HFFc6 (cell line): ENCODE data around the gene USP47. TPM values are rescaled to one million over a fixed set of nuclear protein-coding genes. Genes with fewer than 3 reads are reported as not detected.
"Not testable (repeated sequence)": the region's sequence is repeated elsewhere in the genome, so short reads cannot be mapped to it uniquely, and the experiment has no call there.

Experiments
- DNase-seq: peaks from one replicate; pipeline ENCODE4 v3.0.0-alpha.2; 2018
- H3K27ac Mint-ChIP-seq: 2 replicates; pipeline ENCODE4 v1.8.0; 2020; ENCODE audit warnings: mild to moderate bottlenecking, mixed read lengths
- H3K27me3 Mint-ChIP-seq: 2 replicates; pipeline ENCODE4 v1.8.0; 2021; ENCODE audit warnings: mild to moderate bottlenecking, moderate library complexity, mixed read lengths; ENCODE audit not compliant: insufficient read depth
- H3K36me3 Mint-ChIP-seq: 2 replicates; pipeline ENCODE4 v1.8.0; 2021; ENCODE audit warnings: low read depth, mixed read lengths
- H3K4me1 Mint-ChIP-seq: 2 replicates; pipeline ENCODE4 v1.8.0; 2020; ENCODE audit warnings: low read depth, mixed read lengths
- H3K4me3 Mint-ChIP-seq: 2 replicates; pipeline ENCODE4 v1.8.0; 2020; ENCODE audit warnings: mild to moderate bottlenecking, moderate library complexity, mixed read lengths
- H3K9me3 Mint-ChIP-seq: 2 replicates; pipeline ENCODE4 v1.8.0; 2020; ENCODE audit warnings: mild to moderate bottlenecking, mixed read lengths
- total RNA-seq, 6 experiments: library from RNA; stranded (reverse); fragmentation: NEBNext Ultra II Directional; extraction: Animal tissue kit (Norgen Biotek cat#: 25700); gene quantifications; 2 replicates in 1 of 6; 3 replicates in 5 of 6; pipeline ENCODE4 v1.2.3, GENCODE V29; 2021
- TF ChIP-seq, protein P1 (sequence below): fragments of 200-600 bp; sonication (generic); IDR thresholded peaks from 2 replicates; pipeline ENCODE4 v1.5.0; 2021; ENCODE audit warnings: antibody characterized with exemption, mild to moderate bottlenecking

The USP47 gene
- total RNA-seq, 6 experiments from 2014 or later, result 33.6 to 38.7 (median 35.1) TPM

GRCh38 chr11:11821899-11822298, 19.9 kb upstream of the USP47 start:
- Mint-ChIP-seq H3K27ac (no peak overlapping the region), H3K4me3 (no peak overlapping the region), H3K9me3 (no peaks in the 10 kb centered on the region), H3K27me3 (peaks cover 2% of the 10 kb centered on the region; the same call in 1 of the 2 replicates), H3K36me3 (no peaks in the 10 kb centered on the region), H3K4me1 (peaks cover 16% of the 10 kb centered on the region)
- TF ChIP-seq, protein P1, sequence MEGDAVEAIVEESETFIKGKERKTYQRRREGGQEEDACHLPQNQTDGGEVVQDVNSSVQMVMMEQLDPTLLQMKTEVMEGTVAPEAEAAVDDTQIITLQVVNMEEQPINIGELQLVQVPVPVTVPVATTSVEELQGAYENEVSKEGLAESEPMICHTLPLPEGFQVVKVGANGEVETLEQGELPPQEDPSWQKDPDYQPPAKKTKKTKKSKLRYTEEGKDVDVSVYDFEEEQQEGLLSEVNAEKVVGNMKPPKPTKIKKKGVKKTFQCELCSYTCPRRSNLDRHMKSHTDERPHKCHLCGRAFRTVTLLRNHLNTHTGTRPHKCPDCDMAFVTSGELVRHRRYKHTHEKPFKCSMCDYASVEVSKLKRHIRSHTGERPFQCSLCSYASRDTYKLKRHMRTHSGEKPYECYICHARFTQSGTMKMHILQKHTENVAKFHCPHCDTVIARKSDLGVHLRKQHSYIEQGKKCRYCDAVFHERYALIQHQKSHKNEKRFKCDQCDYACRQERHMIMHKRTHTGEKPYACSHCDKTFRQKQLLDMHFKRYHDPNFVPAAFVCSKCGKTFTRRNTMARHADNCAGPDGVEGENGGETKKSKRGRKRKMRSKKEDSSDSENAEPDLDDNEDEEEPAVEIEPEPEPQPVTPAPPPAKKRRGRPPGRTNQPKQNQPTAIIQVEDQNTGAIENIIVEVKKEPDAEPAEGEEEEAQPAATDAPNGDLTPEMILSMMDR, result no peak
- DNase-seq, result no peak

DNA sequence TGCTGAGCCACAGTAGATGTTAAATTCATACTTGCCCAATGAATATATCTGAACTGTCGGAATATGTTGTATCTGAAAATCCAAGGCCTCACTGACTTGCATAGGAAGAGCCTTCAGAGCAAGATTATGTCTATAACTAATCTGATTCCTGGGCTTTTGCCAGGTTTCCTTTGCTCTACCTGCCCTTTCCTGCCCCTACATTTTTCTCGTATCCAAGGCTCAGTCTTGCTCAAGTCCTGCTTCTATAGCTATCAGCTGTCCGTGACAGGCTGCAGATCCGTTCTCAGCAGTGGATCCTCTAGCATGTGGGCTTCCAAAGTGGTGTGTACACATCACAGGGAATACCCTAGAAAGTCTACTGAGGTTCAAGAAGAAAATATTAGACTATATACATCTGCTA, 18.8 kb upstream of the USP47 start:
- Mint-ChIP-seq H3K27me3 (peaks cover 2% of the 10 kb centered on the region; the same call in 1 of the 2 replicates), H3K4me3 (no peak overlapping the region), H3K9me3 (no peaks in the 10 kb centered on the region), H3K4me1 (peaks cover 10% of the 10 kb centered on the region; the same call in 1 of the 2 replicates), H3K36me3 (no peaks in the 10 kb centered on the region), H3K27ac (no peak overlapping the region)
- TF ChIP-seq, protein P1, result no peak
- no peak for DNase-seq

DNA sequence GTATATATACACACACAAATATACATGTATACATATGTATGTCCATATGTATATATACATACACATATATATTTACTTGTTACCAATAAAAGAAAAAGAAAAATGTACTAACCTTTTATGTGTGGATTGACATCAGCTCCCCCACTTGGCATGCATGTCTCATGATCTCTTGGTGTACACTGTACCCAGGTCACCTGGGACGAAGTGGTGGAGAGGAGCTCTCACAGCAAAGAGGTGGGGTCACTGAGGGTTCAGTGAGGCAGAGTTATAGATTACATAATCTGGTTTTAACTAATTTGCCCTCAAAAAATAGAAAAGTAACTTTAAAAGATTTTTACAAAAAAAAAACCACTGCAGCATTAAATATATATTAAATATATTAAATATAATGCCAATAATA, 15.5 kb upstream of the USP47 start:
- DNase-seq, result no peak
- H3K9me3 Mint-ChIP-seq, result no peaks in the 10 kb centered on the region
- no peak overlapping the region for H3K4me3 Mint-ChIP-seq
- TF ChIP-seq, protein P1, result no peak
- no peak overlapping the region for H3K27ac Mint-ChIP-seq
- peaks cover 2% of the 10 kb centered on the region for H3K27me3 Mint-ChIP-seq
- H3K36me3 Mint-ChIP-seq, result peaks cover 2% of the 10 kb centered on the region; the same call in 1 of the 2 replicates
- H3K4me1 Mint-ChIP-seq, result peaks cover 10% of the 10 kb centered on the region; the same call in 1 of the 2 replicates

DNA sequence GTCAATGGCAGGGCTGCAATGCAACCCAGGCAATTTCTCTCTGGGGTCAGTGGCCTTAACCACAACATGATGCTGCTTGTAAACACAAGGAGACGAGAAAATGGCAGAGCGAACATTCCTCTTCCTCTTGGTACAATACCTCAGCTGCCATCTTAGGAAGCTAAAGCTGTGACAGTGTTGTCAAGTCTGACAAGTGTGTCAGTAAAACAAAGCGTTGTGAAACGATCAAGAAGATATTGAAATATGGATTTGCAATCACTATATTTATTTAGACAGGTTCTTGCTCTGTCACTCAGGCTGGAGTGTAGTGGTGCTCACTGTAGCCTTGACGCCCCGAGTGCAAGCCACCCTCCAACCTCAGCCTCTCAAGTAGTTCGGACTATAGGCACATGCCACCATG, 14.5 kb upstream of the USP47 start:
- DNase-seq, result no peak
- H3K4me1 Mint-ChIP-seq, result no peaks in the 10 kb centered on the region
- H3K27ac Mint-ChIP-seq, result no peak overlapping the region
- H3K4me3 Mint-ChIP-seq, result no peak overlapping the region
- TF ChIP-seq, protein P1, result no peak
- no peaks in the 10 kb centered on the region for H3K9me3 Mint-ChIP-seq
- H3K36me3 Mint-ChIP-seq, result peaks cover 5% of the 10 kb centered on the region; the same call in 1 of the 2 replicates
- H3K27me3 Mint-ChIP-seq, result peaks cover 2% of the 10 kb centered on the region

DNA sequence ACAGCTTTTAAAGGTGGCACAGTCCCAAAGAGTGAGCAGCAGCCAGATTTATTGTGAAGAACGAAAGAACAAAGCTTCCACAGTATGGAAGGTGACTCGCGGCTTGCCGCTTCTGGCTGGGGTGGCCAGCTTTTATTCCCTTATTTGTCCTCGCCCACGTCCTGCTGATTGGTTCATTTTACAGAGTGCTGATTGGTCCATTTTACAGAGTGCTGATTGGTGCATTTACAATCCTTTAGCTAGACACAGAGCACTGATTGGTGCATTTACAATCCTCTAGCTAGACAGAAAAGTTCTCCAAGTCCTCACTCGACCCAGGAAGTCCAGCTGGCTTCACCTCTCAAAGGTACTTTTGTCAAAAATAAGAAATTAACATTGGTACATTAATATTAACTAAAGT, 10.4 kb upstream of the USP47 start:
- not testable (repeated sequence) for H3K27ac Mint-ChIP-seq, DNase-seq, H3K9me3 Mint-ChIP-seq, H3K27me3 Mint-ChIP-seq, H3K4me3 Mint-ChIP-seq, H3K4me1 Mint-ChIP-seq, H3K36me3 Mint-ChIP-seq

GRCh38 chr11:11836676-11837231, 5.0 kb upstream of the USP47 start:
- Mint-ChIP-seq H3K27ac (no peak overlapping the region), H3K27me3 (no peaks in the 10 kb centered on the region), H3K4me1 (peaks cover 10% of the 10 kb centered on the region; the same call in 1 of the 2 replicates), H3K36me3 (0 out of 2 replicates have a peak, but pooled peaks cover 5% of the 10 kb centered on the region), H3K9me3 (peaks cover 3% of the 10 kb centered on the region; the same call in 1 of the 2 replicates), H3K4me3 (no peak overlapping the region)
- TF ChIP-seq, protein P1, result no peak
- no peak for DNase-seq
